Renal cortical epithelial cell (primary cell): ENCODE results near the gene TBC1D2B. TPM values are rescaled to one million over a fixed set of nuclear protein-coding genes. Genes with fewer than 3 reads are reported as not detected.
"Not testable (repeated sequence)": the region's sequence is repeated elsewhere in the genome, so short reads cannot be mapped to it uniquely, and the experiment has no call there.

Experiments
- DNase-seq: peaks from one replicate; pipeline ENCODE4 v3.0.0-alpha.2; 2011; ENCODE audit warnings: low read depth
- total RNA-seq: library from RNA; depleted of rRNA; stranded (reverse); fragments of >200 nt; gene quantifications from 2 replicates; pipeline ENCODE4 v1.2.3, GENCODE V29; 2014

TBC1D2B gene
- total RNA-seq, 1 donor from 2014 or later: 23.7 TPM

GRCh38 chr15:77988347-77989295 is 88.9 kb downstream of the TBC1D2B start:
- DNase-seq: no peak

GRCh38 chr15:77987765-77988136 is 89.8 kb downstream of the TBC1D2B start:
- not testable (repeated sequence) for DNase-seq

- DNase-seq: no peak
These were observed 90.4 kb downstream of the TBC1D2B start for GRCh38 chr15:77986891-77987764.

- no peak for DNase-seq
These were observed 91.5 kb downstream of the TBC1D2B start for GRCh38 chr15:77985931-77986480.

GRCh38 chr15:77985031-77985930 is 92.2 kb downstream of the TBC1D2B start:
- DNase-seq: no peak

GRCh38 chr15:77984446-77984861 is 93.1 kb downstream of the TBC1D2B start:
- no peak for DNase-seq

GRCh38 chr15:77983708-77984445 is 93.6 kb downstream of the TBC1D2B start:
- no peak for DNase-seq

- DNase-seq: no peak
These were observed 94.3 kb downstream of the TBC1D2B start for GRCh38 chr15:77983091-77983707.

- no peak for DNase-seq
These were observed 95.4 kb downstream of the TBC1D2B start for GRCh38 chr15:77982127-77982490.

GRCh38 chr15:77981281-77982126 is 96.0 kb downstream of the TBC1D2B start:
- DNase-seq: no peak

GRCh38 chr15:77980674-77981073 is 96.8 kb downstream of the TBC1D2B start:
- DNase-seq: not testable (repeated sequence)

GRCh38 chr15:77980098-77980497 is 97.4 kb downstream of the TBC1D2B start:
- DNase-seq: no peak

GRCh38 chr15:77979157-77979556 is 98.4 kb downstream of the TBC1D2B start:
- peak; percentile 9 for DNase-seq

- not testable (repeated sequence) for DNase-seq
These were observed 98.8 kb downstream of the TBC1D2B start for GRCh38 chr15:77978759-77979145.

GRCh38 chr15:77977903-77978758 is 99.4 kb downstream of the TBC1D2B start:
- DNase-seq: not testable (repeated sequence)

GRCh38 chr15:77976760-77977525 is 100.6 kb downstream of the TBC1D2B start:
- DNase-seq: not testable (repeated sequence)

GRCh38 chr15:77976095-77976450 is 101.4 kb downstream of the TBC1D2B start:
- DNase-seq: not testable (repeated sequence)
